Testis (tissue), 3 donors: ENCODE measurements around the gene CKAP5. TPM values are rescaled to one million over a fixed set of nuclear protein-coding genes. Genes with fewer than 3 reads are reported as not detected.

Experiments
- DNase-seq: peaks from one replicate; pipeline ENCODE4 v3.0.0-alpha.2; 2019
- H3K27ac ChIP-seq, 2 donors: fragments of 200-600 bp; sonication (generic); one replicate each; pipeline ENCODE4 v1.5.1; 2019
- H3K27me3 ChIP-seq: fragments of 200-600 bp; sonication (generic); one replicate; pipeline ENCODE4 v1.5.1; 2019
- H3K36me3 ChIP-seq: fragments of 200-600 bp; sonication (generic); one replicate; pipeline ENCODE4 v1.5.1; 2017; ENCODE audit warnings: low read depth; ENCODE audit errors: missing control alignments
- H3K4me1 ChIP-seq: fragments of 200-600 bp; sonication (generic); one replicate; pipeline ENCODE4 v1.5.1; 2019
- H3K4me3 ChIP-seq, 2 donors: fragments of 200-600 bp; sonication (generic); one replicate each; pipeline ENCODE4 v1.5.1; 2017 to 2019
- H3K9me3 ChIP-seq: fragments of 200-600 bp; sonication (generic); one replicate; pipeline ENCODE4 v1.5.1; 2017
- POLR2A ChIP-seq: fragments of 450-650 bp; IDR thresholded peaks from one replicate; pipeline ENCODE4 v1.6.1; 2017; ENCODE audit warnings: antibody characterized with exemption, mild to moderate bottlenecking, moderate library complexity
- WGBS, 2 donors: methylation state at CpG; one replicate each; pipeline ENCODE4 v1.1.5; 2018; 5-methylcytosine and 5-hydroxymethylcytosine counted together
- intact Hi-C: fragments of 100-400 bp; cut with DNase I; formaldehyde crosslinking; loops from one replicate; pipeline ENCODE4 v1.15.1; 2023; ENCODE audit warnings: low total_unique reads
- polyA plus RNA-seq: library from polyadenylated mRNA; stranded (reverse); fragments of 350-450 nt; fragmentation: Illumina TruSeq; extraction: RNeasy Lipid Tissue Mini Kit (QIAGEN cat#74804); gene quantifications from one replicate; pipeline ENCODE4 v1.2.3, GENCODE V29; 2014; ENCODE audit warnings: low read depth, low replicate concordance; ENCODE audit not compliant: insufficient read depth
- total RNA-seq, 2 donors: library from RNA; depleted of rRNA; stranded (reverse); fragments of >200 nt; gene quantifications; one replicate each; pipeline ENCODE4 v1.2.3, GENCODE V29; 2016
- TF ChIP-seq, protein P1 (sequence below), 3 experiments: fragments of 450-650 bp in 2 of 3; fragments of 200-600 bp in 1 of 3; sonication (generic) in 1 of 3; IDR thresholded peaks; one replicate each; pipeline ENCODE4 v1.5.1; 2016 to 2019; ENCODE audit warnings: antibody characterized with exemption in 3 of 3, mild to moderate bottlenecking in 2 of 3, moderate library complexity in 1 of 3

The CKAP5 gene
- total and polyA plus RNA-seq, 3 donors from 2014 or later, result 92.3 to 118 (median 106) TPM

DNA sequence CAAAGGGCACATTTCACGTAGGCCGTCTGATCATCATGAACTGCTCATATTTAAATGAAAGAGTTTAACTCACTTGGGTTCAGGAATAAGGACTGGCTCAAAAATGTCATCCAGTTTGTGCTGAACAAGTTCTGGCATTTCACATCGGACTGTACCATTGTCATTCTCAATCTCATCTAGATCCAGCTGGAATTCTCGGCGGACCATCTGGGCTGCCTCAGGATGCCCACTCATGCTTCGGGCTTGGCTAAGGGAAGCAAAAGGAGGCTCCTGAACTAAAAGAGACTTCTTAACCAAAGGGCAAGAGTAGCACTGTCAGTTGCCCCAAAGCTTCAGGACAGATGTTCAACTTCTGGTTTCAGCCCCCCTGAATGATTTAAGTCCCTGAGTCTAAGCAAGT, 86.9 kb downstream of the CKAP5 start:
- no peak overlapping the region for H3K4me3 ChIP-seq
- no peak overlapping the region for H3K27ac ChIP-seq
- no peaks in the 10 kb centered on the region for H3K36me3 ChIP-seq
- no peak for DNase-seq
- H3K9me3 ChIP-seq, result no peaks in the 10 kb centered on the region
- H3K27me3 ChIP-seq, result no peaks in the 10 kb centered on the region
- no peak for TF ChIP-seq POLR2A
- TF ChIP-seq, protein P1, sequence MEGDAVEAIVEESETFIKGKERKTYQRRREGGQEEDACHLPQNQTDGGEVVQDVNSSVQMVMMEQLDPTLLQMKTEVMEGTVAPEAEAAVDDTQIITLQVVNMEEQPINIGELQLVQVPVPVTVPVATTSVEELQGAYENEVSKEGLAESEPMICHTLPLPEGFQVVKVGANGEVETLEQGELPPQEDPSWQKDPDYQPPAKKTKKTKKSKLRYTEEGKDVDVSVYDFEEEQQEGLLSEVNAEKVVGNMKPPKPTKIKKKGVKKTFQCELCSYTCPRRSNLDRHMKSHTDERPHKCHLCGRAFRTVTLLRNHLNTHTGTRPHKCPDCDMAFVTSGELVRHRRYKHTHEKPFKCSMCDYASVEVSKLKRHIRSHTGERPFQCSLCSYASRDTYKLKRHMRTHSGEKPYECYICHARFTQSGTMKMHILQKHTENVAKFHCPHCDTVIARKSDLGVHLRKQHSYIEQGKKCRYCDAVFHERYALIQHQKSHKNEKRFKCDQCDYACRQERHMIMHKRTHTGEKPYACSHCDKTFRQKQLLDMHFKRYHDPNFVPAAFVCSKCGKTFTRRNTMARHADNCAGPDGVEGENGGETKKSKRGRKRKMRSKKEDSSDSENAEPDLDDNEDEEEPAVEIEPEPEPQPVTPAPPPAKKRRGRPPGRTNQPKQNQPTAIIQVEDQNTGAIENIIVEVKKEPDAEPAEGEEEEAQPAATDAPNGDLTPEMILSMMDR (IDR thresholded peaks at IDR 0.05), result no peak
- H3K4me1 ChIP-seq, result no peaks in the 10 kb centered on the region
- 93 to 97% methylated on average over 6 of the region's 6 CpGs for WGBS, 2 donors
- intact Hi-C loops, result no loop called here

DNA sequence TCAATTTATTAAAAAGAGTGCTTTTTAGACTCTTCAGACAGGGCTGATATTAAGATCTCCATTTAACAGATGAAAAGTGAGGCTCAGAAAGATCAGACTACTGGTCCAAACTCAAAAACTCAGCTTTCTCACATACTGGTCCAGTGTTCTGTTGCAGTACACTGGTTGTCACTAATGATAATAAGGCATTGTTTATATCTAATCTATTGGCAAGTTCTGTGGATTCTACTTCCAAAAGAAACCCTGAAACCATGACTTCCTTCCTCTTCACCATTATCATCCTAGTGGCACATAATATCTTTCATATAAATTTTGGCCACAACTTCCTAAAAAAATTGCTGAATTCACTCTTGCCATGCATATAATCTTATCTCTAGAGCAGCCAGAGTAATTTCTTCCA, 90.1 kb downstream of the CKAP5 start:
- Histone ChIP-seq H3K36me3 (no peaks in the 10 kb centered on the region), H3K9me3 (no peaks in the 10 kb centered on the region), H3K4me1 (no peaks in the 10 kb centered on the region), H3K27ac (no peak overlapping the region), H3K27me3 (no peaks in the 10 kb centered on the region), H3K4me3 (no peak overlapping the region)
- intact Hi-C loops, result no loop called here
- no peak for DNase-seq
- no peak for TF ChIP-seq POLR2A
- TF ChIP-seq, protein P1 (IDR thresholded peaks at IDR 0.05), result no peak

DNA sequence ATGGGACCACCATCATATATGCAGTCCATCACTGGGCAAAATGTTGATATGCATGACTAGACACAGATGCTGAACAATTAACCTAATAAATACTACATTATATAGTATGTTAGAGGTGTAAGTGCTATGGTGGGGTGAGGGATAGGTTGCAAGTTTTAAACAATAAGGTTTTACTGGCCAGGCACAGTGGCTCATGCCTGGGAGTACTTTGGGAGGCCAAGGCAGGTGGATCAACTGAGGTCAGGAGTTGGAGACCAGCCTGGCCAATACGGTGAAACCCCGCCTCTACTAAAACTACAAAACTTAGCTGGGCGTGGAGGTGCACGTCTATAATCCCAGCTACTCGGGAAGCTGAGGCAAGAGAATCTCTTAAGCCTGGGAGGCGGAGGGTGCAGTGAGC, 98.9 kb downstream of the CKAP5 start:
- intact Hi-C loops, result no loop called here
- TF ChIP-seq POLR2A, result no peak
- TF ChIP-seq, protein P1 (IDR thresholded peaks at IDR 0.05), result no peak
- Histone ChIP-seq H3K4me3 (no peak overlapping the region), H3K27ac (no peak overlapping the region), H3K27me3 (no peaks in the 10 kb centered on the region), H3K9me3 (no peaks in the 10 kb centered on the region), H3K4me1 (peaks cover 2% of the 10 kb centered on the region), H3K36me3 (no peaks in the 10 kb centered on the region)
- no peak for DNase-seq
- 95 to 97% methylated on average over 6 of the region's 6 CpGs for WGBS, 2 donors

DNA sequence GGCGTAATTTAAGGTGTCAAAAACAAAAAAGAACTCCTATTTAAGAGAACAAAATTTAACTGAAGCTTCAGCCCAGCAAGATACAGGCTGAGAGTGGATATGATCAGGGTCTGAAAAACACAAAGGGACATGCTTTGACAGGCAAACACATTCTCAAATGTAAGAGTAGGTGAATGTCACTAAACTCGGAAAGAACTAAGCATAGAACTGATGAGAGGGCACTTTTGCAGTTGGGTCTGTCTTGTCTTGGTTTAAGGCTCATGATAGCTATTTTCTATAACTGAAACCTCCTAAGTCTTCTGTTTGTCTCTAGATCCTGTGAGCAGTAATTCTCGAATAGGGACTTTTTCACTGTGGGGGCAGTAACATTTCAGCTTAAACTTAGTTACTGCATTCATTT, 100.1 kb downstream of the CKAP5 start:
- TF ChIP-seq, protein P1 (IDR thresholded peaks at IDR 0.05), result no peak
- WGBS, 2 donors, result 88 to 91% methylated on average over 3 of the region's 3 CpGs
- Histone ChIP-seq H3K27ac (no peak overlapping the region), H3K27me3 (no peaks in the 10 kb centered on the region), H3K9me3 (no peaks in the 10 kb centered on the region), H3K4me1 (peaks cover 2% of the 10 kb centered on the region), H3K36me3 (no peaks in the 10 kb centered on the region), H3K4me3 (no peak overlapping the region)
- intact Hi-C loops, result no loop called here
- DNase-seq, result no peak

DNA sequence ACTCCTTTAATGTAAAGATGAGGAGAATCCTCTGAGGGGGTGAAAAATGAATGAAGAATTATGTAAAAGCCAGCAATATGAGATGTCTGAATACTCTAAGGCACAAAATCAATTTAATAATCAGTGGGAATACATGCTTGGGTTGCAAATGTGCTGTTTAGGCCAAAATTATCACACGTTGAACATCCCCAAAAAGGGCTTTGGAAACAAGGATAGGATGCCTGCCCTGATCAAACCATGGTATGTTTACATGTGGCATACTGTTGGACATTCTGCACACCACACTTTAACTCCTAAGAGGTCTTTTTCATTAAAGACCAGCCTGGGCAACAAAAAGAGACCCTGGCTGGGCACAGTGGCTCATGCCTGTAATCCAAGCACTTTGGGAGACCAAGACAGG, 100.8 kb downstream of the CKAP5 start:
- H3K27ac ChIP-seq, result no peak overlapping the region
- DNase-seq, result no peak
- H3K27me3 ChIP-seq, result no peaks in the 10 kb centered on the region
- H3K36me3 ChIP-seq, result no peaks in the 10 kb centered on the region
- no peak overlapping the region for H3K4me3 ChIP-seq
- no peak for TF ChIP-seq POLR2A
- TF ChIP-seq, protein P1 (IDR thresholded peaks at IDR 0.05), result no peak
- H3K9me3 ChIP-seq, result no peaks in the 10 kb centered on the region
- H3K4me1 ChIP-seq, result peaks cover 2% of the 10 kb centered on the region
- intact Hi-C loops, result no loop called here
- 81 to 86% methylated on average over 1 of the region's 1 CpG for WGBS, 2 donors
